ENCODE data around the gene DOCK4.
A peak's percentile ranks its signal among the peaks of the same experiment; 100 is the strongest.

DOCK4 gene

DNA sequence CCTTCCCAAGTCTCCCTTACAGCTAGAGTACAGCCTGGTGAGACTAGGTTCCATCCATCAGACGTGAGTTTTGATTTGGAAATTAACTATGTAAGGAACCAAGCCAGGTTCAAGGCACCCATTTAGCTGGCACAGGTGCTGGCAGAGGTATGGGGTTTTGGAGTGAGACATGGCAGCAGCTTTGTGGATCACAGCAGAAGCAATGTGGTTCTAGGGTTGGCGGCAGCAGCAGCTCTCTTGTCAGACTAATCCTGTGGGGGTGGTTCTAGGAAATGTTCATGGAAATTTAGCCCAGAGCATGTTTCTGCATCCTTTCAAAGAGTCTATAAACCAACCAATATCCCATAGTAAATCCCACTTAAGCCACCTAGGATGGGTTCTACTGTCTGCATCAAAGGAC, 142.2 kb downstream of the DOCK4 start:
- DNase-seq (ENCODE audit: low read depth): no peak
- H3K4me3 ChIP-seq (ENCODE audit: low read depth, low read length): no peak overlapping the region
- TF ChIP-seq, protein P1, sequence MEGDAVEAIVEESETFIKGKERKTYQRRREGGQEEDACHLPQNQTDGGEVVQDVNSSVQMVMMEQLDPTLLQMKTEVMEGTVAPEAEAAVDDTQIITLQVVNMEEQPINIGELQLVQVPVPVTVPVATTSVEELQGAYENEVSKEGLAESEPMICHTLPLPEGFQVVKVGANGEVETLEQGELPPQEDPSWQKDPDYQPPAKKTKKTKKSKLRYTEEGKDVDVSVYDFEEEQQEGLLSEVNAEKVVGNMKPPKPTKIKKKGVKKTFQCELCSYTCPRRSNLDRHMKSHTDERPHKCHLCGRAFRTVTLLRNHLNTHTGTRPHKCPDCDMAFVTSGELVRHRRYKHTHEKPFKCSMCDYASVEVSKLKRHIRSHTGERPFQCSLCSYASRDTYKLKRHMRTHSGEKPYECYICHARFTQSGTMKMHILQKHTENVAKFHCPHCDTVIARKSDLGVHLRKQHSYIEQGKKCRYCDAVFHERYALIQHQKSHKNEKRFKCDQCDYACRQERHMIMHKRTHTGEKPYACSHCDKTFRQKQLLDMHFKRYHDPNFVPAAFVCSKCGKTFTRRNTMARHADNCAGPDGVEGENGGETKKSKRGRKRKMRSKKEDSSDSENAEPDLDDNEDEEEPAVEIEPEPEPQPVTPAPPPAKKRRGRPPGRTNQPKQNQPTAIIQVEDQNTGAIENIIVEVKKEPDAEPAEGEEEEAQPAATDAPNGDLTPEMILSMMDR (conservative IDR thresholded peaks at IDR 0.05; ENCODE audit: low read depth, low read length): no peak

DNA sequence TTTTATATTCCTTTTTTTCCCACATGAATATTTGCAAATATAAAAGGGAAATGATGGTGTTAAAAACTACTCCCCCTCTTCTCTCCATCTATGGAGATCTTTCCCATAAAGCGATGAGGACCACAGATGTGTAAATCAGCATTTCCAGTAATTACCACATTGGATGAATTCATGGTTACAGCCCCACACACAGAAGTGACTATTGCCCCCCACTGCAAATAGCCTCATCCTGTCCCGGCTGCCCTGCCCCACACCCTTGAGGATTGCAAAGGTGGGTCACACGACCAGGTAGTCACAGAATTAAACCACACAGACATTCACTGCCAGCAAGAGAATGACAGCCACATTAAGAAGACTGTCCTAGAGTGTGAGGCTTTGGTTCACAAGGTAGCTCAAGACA, 145.1 kb downstream of the DOCK4 start:
- TF ChIP-seq, protein P1 (conservative IDR thresholded peaks at IDR 0.05; ENCODE audit: low read depth, low read length): no peak
- no peak overlapping the region for H3K4me3 ChIP-seq (ENCODE audit: low read depth, low read length)

DNA sequence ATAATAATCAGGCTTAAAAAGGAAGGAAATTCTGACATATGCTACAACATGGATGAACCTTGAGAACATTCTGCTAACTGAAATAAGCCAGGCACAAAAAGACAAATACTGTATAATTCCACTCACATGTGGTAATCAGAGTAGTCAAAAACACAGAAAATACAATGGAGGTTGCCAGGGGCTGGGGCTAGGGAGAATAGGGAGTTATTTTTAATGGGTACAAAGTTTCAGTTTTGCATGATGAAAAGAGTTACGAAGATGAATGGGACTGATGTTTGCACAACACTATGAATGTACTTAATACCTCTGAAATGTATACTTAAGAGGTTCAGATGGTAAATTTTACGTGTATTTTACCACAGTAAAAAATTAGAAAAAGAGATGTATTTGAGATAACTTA, 145.6 kb downstream of the DOCK4 start:
- no peak for DNase-seq (ENCODE audit: low read depth)
- no peak overlapping the region for H3K4me3 ChIP-seq (ENCODE audit: low read depth, low read length)
- TF ChIP-seq, protein P1 (conservative IDR thresholded peaks at IDR 0.05; ENCODE audit: low read depth, low read length): no peak

More for the DNA sequence above, 145.1 kb downstream of the DOCK4 start:
- no peak for DNase-seq (ENCODE audit: low read depth)

DNA sequence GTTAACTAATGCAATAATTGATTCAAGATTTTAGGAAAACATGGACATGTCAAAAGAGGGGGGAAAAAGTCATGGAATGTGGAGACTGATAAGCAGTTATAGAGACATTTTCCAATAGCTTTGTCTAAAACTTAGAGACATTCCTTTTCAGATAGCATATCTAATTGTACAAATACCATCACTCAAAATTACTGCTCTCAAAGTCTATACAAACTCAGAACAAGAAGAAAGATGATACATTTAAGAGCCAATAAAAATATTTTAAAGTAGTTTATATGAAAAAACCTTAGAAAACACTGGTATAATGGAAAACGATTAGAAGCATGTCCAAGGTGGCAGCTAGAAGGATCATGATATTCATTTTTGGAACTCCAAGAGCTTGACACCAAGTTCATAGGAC, 146.5 kb downstream of the DOCK4 start:
- TF ChIP-seq, protein P1 (conservative IDR thresholded peaks at IDR 0.05; ENCODE audit: low read depth, low read length): no peak
- no peak for DNase-seq (ENCODE audit: low read depth)
- no peak overlapping the region for H3K4me3 ChIP-seq (ENCODE audit: low read depth, low read length)

DNA sequence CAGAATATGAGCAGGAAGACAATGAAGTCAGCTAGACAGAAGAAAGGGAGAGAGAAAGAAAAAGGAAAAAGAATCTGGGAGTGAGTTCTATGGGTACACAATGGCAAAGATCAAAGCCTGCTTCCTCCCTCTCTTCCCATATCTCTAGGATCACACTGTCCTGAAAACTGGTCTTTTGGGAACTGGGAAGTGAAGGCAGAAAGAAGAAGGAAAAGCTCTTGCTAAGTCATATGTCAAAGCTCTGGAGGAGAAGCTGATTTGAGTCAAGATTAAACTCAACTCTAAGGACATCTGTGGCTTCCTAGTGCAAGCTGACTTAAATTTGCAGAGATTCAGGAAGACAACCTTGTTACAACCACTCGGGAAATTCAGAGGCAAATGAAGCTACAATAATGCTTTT, 147.5 kb downstream of the DOCK4 start:
- no peak for DNase-seq (ENCODE audit: low read depth)
- TF ChIP-seq, protein P1 (conservative IDR thresholded peaks at IDR 0.05; ENCODE audit: low read depth, low read length): no peak
- H3K4me3 ChIP-seq (ENCODE audit: low read depth, low read length): no peak overlapping the region

DNA sequence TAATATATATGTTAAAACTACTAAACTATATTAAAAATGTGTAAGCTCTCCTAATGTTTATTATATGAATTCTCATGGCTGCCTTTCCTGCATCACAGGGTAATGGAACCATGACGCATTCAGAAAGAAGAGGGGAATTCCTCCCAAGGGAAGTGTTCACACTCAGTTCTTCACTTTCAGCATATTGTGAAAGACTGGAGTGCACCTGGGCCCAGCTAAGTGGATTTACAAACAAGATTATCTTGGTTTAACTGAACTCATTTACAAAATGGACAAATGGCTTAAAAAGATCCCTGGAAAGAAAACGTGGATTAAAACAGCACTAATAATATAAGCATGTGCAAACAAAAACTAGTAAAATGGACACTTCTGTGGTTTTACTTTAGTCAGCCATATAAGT, 149.8 kb downstream of the DOCK4 start:
- H3K4me3 ChIP-seq (ENCODE audit: low read depth, low read length): no peak overlapping the region
- TF ChIP-seq, protein P1 (conservative IDR thresholded peaks at IDR 0.05; ENCODE audit: low read depth, low read length): no peak
- DNase-seq (ENCODE audit: low read depth): peak; percentile 91

DNA sequence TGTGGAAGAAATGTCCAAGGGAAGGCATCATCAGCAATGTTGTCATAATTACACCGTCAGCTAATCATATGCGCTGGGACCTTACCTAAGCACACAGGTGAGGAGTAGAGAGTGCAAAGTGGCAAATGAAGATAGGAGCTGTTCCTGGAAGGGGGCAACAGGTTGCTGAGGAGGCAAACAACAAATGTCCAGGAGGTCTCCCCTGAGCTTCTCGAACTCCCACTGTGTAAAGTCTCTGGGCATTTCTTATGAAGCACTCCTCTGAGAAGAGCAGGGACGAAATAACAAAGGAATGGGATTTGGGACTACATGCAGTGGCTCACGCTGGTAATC, 152.5 kb downstream of the DOCK4 start:
- no peak overlapping the region for H3K4me3 ChIP-seq (ENCODE audit: low read depth, low read length)
- TF ChIP-seq, protein P1 (conservative IDR thresholded peaks at IDR 0.05; ENCODE audit: low read depth, low read length): no peak
- no peak for DNase-seq (ENCODE audit: low read depth)
